Suppressor macrophage treated with lipopolysaccharide for 4 hours (primary cell): Measurements from ENCODE around the gene ATP2A2.

Source experiments
- DNase-seq: peaks from one replicate; pipeline ENCODE4 v3.0.0-alpha.2; 2020

Gene ATP2A2

GRCh38 chr12:110262442-110263388 is 18.3 kb upstream of the ATP2A2 start:
- peak; percentile 62 for DNase-seq

DNA sequence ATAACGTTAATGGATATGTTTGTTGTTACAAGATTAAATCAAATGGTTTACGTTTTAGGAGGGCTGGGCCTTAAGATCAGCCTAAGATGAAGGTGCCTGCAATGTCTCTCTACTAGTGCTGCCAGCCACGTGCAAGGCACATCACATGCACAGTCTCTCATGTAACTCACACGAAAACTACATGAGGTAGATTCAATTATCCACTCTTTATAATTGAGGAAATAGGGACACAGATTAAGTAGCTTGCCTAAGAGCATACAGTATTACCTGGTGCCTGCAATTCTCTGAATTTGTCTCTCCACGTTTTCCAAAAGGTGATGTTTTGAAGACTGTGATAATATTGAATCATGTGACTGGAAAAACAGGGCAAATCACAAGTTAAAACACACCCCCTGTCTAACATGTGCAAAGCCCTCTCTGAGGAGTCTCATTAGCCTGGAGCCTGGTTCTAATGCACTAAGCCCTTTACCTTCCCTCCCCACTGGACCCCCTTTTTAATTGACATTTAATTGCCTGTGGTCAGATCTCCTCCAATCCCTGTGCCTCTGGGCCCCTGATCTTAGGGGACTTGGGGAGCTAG is 14.6 kb upstream of the ATP2A2 start:
- DNase-seq = no peak

GRCh38 chr12:110266980-110267620 is 13.9 kb upstream of the ATP2A2 start:
- DNase-seq = peak; percentile 76

GRCh38 chr12:110269622-110270124 is 11.4 kb upstream of the ATP2A2 start:
- no peak for DNase-seq

- no peak for DNase-seq
These were observed 10.7 kb upstream of the ATP2A2 start for GRCh38 chr12:110270125-110270962.

- DNase-seq = no peak
These were observed 10.0 kb upstream of the ATP2A2 start for GRCh38 chr12:110271015-110271414.

- DNase-seq = no peak
These were observed 3.4 kb upstream of the ATP2A2 start for GRCh38 chr12:110277530-110278254.

- DNase-seq = no peak
These were observed 2.9 kb upstream of the ATP2A2 start for GRCh38 chr12:110278255-110278536.

DNA sequence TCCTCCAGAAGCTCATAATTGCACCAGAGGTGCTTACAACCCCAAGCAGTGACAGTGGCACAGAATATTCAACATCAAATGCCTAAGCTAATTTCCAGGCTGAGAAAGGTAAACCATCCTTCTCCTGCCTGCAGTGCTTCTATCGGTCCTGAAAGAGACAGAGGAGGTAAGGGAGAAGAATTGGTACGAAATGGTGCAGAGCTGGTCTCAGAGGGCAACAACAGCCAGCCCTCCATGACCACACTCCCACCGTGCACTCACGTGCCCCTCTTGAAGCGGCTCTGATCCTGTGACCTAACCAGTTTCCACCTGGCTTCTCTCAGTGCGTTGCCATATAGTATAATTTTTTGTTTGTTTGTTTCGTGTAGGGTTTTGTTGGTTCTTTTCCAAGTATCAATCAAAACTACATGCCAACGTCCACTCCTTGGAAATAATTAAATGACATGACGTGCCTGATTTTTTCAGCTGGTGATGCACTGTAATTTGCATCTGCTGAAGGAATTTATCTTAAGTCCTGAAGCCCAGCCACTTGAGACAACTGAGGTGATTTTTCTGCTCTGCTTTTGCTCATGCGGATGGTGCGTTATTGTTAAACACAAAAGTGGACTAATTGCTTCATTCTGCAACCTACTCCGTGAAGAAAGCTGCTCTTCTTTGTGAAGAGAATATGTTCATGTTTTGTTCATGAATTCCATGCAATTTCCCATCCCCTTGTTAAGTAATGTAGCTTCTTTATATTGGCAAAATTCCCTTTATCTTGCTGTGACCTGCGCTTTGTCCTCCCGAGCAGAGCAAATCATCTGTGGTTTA is 1.3 kb upstream of the ATP2A2 start:
- DNase-seq = no peak

DNA sequence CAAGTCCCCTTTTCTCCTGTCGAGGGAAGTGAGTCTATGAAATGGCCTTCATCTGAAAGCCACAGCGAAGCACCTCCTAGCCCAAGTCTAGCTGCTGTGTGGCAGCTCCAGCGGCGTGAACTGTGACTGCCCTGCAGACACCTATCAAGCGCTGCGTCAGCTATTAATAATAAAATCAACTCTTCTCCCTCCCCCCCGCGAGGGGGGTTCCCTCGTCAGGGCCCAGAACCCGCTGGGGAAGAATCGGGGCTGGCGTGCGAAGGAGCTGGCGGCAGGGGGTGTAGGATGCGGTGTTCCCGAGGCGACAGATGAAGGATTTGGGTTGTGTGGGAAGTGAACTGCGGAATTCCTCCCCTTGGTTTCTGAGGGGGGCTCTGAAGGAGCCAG is 662 bp upstream of the ATP2A2 start:
- peak; percentile 32 for DNase-seq

DNA sequence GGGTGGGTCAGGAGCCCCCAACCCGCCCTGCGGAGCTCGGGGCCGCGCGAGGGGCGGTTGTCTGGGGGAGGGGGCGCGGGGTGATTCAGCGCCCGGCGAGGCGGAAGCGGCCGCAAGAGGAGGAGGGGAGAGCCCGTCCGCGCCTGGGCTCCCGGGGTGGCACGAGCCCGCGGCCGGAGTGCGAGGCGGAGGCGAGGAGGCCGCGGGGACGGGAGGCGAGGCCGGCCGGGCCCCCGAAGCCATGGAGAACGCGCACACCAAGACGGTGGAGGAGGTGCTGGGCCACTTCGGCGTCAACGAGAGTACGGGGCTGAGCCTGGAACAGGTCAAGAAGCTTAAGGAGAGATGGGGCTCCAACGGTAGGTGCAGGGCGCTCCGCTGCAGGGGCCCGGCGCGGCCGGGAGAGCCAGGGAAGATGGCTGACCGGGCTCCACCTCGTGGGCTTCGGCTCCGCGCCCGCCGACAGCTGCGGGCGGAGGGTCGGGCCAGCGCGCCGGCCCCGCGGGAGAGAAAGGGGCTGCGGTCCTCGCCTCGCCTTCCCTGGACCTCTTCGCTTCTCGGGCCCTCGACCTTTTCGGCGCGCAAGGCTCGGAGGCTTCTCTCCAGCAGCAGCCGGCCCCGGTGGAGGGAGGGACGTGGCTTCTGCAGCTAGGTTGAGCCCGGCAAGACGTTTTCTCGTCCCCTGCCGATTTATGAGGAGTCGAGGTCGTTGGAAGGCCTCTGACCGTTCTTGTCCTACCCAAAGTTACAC is 677 bp downstream of the ATP2A2 start:
- DNase-seq = peak; percentile 73

GRCh38 chr12:110282300-110282860 is 1.3 kb downstream of the ATP2A2 start:
- peak; percentile 68 for DNase-seq

DNA sequence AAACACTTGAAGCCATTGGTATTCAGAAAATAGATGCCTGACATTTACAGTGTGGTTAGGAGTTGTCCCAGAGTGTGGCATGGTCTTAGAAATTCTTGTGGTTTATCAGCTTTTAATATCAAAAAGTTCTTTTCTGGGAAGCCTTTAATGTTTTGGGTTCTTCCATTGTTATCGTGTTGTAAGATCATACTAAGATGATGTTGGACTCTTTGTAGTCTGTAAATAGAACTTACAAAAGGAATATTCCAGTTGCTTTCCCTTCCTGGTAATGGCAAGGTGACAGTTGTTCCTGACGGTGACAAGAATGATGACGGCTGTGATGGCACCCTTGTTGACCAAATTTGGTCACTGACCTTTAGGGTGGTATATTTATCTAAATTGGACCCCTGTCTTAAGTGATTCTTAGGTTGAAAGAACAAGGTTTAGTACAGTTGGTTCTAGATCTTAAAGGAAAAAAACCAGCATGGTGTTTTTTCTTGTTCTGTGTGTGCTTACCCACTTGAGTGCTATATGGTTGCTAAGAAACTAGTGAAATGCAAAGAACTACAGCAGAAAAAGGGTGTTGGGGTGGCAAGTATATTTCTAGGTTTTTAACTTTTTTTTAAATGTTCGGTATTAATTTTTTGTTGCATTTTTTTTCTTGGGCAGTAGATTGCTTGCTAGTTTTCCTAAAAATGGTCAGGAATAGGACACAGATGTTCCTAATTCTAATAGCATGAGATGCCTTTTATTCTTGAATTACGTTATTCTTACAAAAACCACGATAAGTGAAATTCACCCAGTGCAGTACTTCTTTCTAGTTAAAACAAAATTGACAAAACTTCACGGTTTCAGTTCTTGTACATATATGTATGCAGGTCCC is 2.1 kb downstream of the ATP2A2 start:
- peak; percentile 34 for DNase-seq

- DNase-seq = no peak
These were observed 3.5 kb downstream of the ATP2A2 start for GRCh38 chr12:110284597-110284996.

- peak; percentile 88 for DNase-seq
These were observed 5.6 kb downstream of the ATP2A2 start for GRCh38 chr12:110286623-110287022.

DNA sequence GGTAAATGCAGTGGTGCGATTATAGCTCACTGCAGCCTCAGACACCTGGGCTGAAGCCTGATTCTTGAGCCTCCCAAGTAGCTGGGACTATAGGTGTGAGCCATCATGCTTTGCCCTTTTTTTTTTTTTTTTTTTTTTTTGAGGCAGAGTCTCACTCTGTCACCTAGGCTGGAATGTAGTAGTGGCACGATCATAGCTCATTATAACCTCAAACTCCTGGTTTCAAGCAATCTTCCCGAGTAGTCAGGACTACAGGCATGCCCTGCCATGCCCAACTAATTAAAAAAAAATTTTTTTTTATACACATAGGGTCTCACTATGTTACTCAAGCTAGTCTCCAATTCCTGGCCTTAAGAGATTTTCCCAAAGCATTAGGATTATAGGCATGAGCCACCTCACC is 6.9 kb downstream of the ATP2A2 start:
- DNase-seq = no peak

DNA sequence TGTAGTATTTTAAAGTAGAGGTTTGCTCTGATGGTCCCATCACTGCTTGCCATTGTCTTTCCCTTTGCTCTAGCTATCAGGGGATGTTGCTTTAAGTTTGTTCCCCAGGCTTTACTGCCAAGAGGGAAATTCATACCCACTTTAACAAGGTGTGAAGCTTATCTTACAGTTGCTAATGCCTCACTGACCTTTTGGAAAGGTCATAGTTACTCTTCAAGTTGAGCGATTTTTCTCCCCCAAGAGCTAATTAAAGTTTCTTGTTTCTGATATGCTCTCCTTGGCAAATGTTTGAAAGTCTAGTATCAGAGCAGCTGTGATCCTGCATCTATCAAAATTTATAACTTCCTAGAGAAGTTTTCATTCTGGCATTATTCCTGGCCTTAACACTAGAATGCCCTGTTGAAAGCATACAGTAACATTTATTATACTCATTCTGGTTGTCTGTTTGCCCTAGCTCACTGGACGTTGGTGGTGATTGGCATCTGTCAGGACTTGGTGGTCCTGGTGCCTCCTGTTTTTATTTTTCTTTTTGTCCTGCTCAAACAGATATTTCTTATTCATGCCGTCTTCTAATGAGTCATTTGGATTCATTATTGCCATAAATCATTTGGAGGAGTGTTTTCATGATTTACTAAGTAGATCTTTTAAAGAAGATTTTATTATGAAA is 8.1 kb downstream of the ATP2A2 start:
- no peak for DNase-seq

GRCh38 chr12:110289711-110290078 is 8.6 kb downstream of the ATP2A2 start:
- no peak for DNase-seq
